HepG2 (cell line): Measurements from ENCODE around the gene HS6ST1. TPM values are rescaled to one million over a fixed set of nuclear protein-coding genes. Genes with fewer than 3 reads are reported as not detected.

ENCODE experiments used
- ARNT2 ChIP-seq: sonication (generic); formaldehyde crosslinking; IDR thresholded peaks from 2 replicates; pipeline ENCODE4 v1.8.0; 2022; ENCODE audit warnings: mild to moderate bottlenecking, low read depth, missing genetic modification reagents, moderate library complexity
- CCDC6 ChIP-seq: sonication (generic); formaldehyde crosslinking; IDR thresholded peaks from 2 replicates; pipeline ENCODE4 v1.8.1; 2022; ENCODE audit warnings: mild to moderate bottlenecking, missing genetic modification reagents, moderate library complexity
- CHD2 ChIP-seq: IDR thresholded peaks from 2 replicates; pipeline ENCODE4 v1.6.1; 2011; ENCODE audit warnings: low read depth, low read length, improper control_type of control experiment
- HMGA1 ChIP-seq: sonication (generic); formaldehyde crosslinking; conservative IDR thresholded peaks from 2 replicates; pipeline ENCODE4 v1.4.0; 2020; ENCODE audit warnings: missing genetic modification reagents
- HOXD1 ChIP-seq: sonication (generic); formaldehyde crosslinking; IDR thresholded peaks from 2 replicates; pipeline ENCODE4 v1.5.0; 2020; ENCODE audit warnings: missing genetic modification reagents
- KAT2B ChIP-seq: fragments of 150-350 bp; IDR thresholded peaks from 2 replicates; pipeline ENCODE4 v1.6.1; 2014; ENCODE audit warnings: low read depth, low read length, borderline replicate concordance
- KLF13 ChIP-seq: sonication (generic); formaldehyde crosslinking; IDR thresholded peaks from 2 replicates; pipeline ENCODE4 v1.4.0; 2020; ENCODE audit warnings: mild to moderate bottlenecking, missing genetic modification reagents
- NCOA1 ChIP-seq: sonication (generic); formaldehyde crosslinking; IDR thresholded peaks from 2 replicates; pipeline ENCODE4 v1.9.0; 2021; ENCODE audit warnings: missing genetic modification reagents
- RBAK ChIP-seq: sonication (generic); formaldehyde crosslinking; IDR thresholded peaks from 2 replicates; pipeline ENCODE4 v1.5.1; 2020; ENCODE audit warnings: mild to moderate bottlenecking, missing genetic modification reagents
- SMAD1 ChIP-seq: sonication (generic); formaldehyde crosslinking; IDR thresholded peaks from 2 replicates; pipeline ENCODE4 v1.4.0; 2020; ENCODE audit warnings: missing genetic modification reagents, low read depth, mild to moderate bottlenecking, borderline replicate concordance
- SMAD9 ChIP-seq: sonication (generic); formaldehyde crosslinking; IDR thresholded peaks from 2 replicates; pipeline ENCODE4 v1.5.1; 2020; ENCODE audit warnings: mild to moderate bottlenecking, missing genetic modification reagents
- SRSF9 ChIP-seq: fragments of 200-400 bp; formaldehyde crosslinking; IDR thresholded peaks from 2 replicates; pipeline ENCODE4 v1.6.1; 2018; ENCODE audit warnings: borderline replicate concordance, mild to moderate bottlenecking, low read depth, low read length; ENCODE audit not compliant: insufficient read depth, poor library complexity, severe bottlenecking
- WIZ ChIP-seq: sonication (generic); formaldehyde crosslinking; IDR thresholded peaks from 2 replicates; pipeline ENCODE4 v1.5.1; 2020; ENCODE audit warnings: mild to moderate bottlenecking, missing genetic modification reagents
- ZBTB3 ChIP-seq: sonication (generic); formaldehyde crosslinking; IDR thresholded peaks from 2 replicates; pipeline ENCODE4 v1.4.0; 2020; ENCODE audit warnings: low read depth, mild to moderate bottlenecking, moderate library complexity, missing genetic modification reagents, borderline replicate concordance
- ZNF30 ChIP-seq: sonication (generic); formaldehyde crosslinking; IDR thresholded peaks from 2 replicates; pipeline ENCODE4 v1.5.0; 2020; ENCODE audit warnings: mild to moderate bottlenecking, missing genetic modification reagents
- ZNF350 ChIP-seq: sonication (generic); formaldehyde crosslinking; IDR thresholded peaks from 2 replicates; pipeline ENCODE4 v1.4.0; 2020; ENCODE audit warnings: mild to moderate bottlenecking, low read depth, missing genetic modification reagents, borderline replicate concordance
- ZNF543 ChIP-seq: sonication (generic); formaldehyde crosslinking; IDR thresholded peaks from 2 replicates; pipeline ENCODE4 v1.4.0; 2020; ENCODE audit warnings: mild to moderate bottlenecking, missing genetic modification reagents
- ZNF550 ChIP-seq: sonication (generic); formaldehyde crosslinking; IDR thresholded peaks from 2 replicates; pipeline ENCODE4 v1.4.0; 2020; ENCODE audit warnings: mild to moderate bottlenecking, missing genetic modification reagents, borderline replicate concordance
- ZNF629 ChIP-seq: sonication (generic); formaldehyde crosslinking; conservative IDR thresholded peaks from 2 replicates; pipeline ENCODE4 v1.5.0; 2020; ENCODE audit warnings: missing genetic modification reagents
- ZNF709 ChIP-seq: sonication (generic); formaldehyde crosslinking; IDR thresholded peaks from 2 replicates; pipeline ENCODE4 v1.5.0; 2020; ENCODE audit warnings: mild to moderate bottlenecking, missing genetic modification reagents
- ZNF790 ChIP-seq: sonication (generic); formaldehyde crosslinking; IDR thresholded peaks from 2 replicates; pipeline ENCODE4 v1.8.0; 2022; ENCODE audit warnings: missing genetic modification reagents, mild to moderate bottlenecking, borderline replicate concordance
- ZNF792 ChIP-seq: IDR thresholded peaks from 2 replicates; pipeline ENCODE4 v1.6.1; 2016
- polyA plus RNA-seq, 8 experiments: library from polyadenylated mRNA; depleted of rRNA in 3 of 8; stranded (reverse) in 7 of 8; unstranded in 1 of 8; fragments of >200 nt; fragmentation: Illumina TruSeq in 4 of 8; extraction: Trizol in 4 of 8; gene quantifications; 2 replicates each; pipeline versions ENCODE4 v1.2.1 to v1.2.3, GENCODE V29; 2011 to 2016; ENCODE audit warnings: low read depth in 4 of 8, missing spikeins in 1 of 8, mixed read lengths in 1 of 8; ENCODE audit not compliant: insufficient read depth in 1 of 8
- total RNA-seq, 5 experiments: library from RNA; depleted of rRNA; stranded (reverse); fragments of >200 nt; fragmentation: Illumina TruSeq; extraction: Trizol; gene quantifications; 2 replicates each; pipeline ENCODE4 v1.2.3, GENCODE V29; 2016; ENCODE audit warnings: low read depth in 1 of 5
- TF ChIP-seq, protein P1 (sequence below): sonication (generic); formaldehyde crosslinking; IDR thresholded peaks from 2 replicates; pipeline ENCODE4 v1.4.0; 2020; ENCODE audit warnings: missing genetic modification reagents
- TF ChIP-seq, protein P2 (sequence below): IDR thresholded peaks from 2 replicates; pipeline ENCODE4 v1.6.1; 2016; ENCODE audit warnings: missing biosample characterization, missing genetic modification reagents, low read depth
- TF ChIP-seq, protein P3 (sequence below): sonication (generic); formaldehyde crosslinking; IDR thresholded peaks from 2 replicates; pipeline ENCODE4 v1.5.0; 2020; ENCODE audit warnings: mild to moderate bottlenecking, missing genetic modification reagents
- TF ChIP-seq, protein P4 (sequence below): IDR thresholded peaks from 2 replicates; pipeline ENCODE4 v1.6.1; 2016; ENCODE audit warnings: low read depth, borderline replicate concordance

Gene HS6ST1
- total and polyA plus RNA-seq, 2 of the 13 experiments (the other 11 are each of a cell fraction or from before 2014, with no cell fraction given) = 34.5 to 84.6 TPM

DNA sequence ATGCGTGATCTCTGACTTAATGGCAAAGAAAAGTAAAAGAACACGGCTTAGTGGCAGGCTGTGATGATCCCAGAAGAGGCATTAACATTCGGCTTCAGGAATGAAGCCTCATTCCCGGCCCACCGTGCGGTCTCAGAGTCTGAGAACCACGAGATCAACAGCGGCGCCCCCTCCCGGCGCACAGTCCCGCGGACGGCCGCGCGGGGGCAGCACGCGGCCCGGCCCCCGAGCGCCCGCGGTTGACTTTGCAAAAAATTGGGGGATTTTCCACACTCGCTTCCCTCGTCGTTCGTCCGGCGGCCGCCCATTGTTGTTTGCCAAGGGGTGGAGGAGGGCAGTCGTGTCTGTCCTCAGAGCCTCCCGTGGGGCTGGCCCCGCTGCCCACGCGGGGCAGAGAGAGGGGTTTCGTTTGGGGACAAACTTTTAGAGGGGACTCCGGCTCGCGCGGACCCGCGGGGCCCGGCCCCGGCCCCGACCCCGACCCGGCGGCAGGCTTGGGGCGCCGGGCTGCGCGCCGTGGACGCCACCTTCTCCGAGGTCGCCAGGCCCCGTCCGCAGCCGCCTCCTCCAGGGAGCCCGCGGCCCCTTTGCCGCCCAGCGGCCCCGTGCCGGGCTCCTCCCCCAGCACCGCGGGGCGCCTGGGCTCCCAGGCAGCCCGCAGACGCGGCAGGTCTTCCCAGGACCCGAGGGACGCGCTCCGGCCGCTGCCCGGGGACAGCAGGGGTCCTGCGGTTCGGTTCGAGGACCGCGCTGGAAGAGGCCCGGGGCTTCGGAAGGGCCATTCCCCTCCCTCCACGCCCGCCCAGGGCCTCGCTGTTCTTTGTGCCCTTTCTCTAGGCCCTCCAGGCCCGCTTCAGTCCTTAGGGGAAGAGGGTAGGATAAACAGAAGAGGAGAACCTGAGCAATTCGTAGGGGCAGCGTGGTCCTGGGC lies 3.4 kb upstream of the HS6ST1 start (continued):
- no peak for TF ChIP-seq ZNF543 (CRISPR knock-in tag)
- no peak for TF ChIP-seq HOXD1 (CRISPR knock-in tag)
- 0 out of 2 replicates have a peak, but pooled peaks have one; percentile 26 for TF ChIP-seq WIZ (CRISPR knock-in tag)
- TF ChIP-seq, protein P1, sequence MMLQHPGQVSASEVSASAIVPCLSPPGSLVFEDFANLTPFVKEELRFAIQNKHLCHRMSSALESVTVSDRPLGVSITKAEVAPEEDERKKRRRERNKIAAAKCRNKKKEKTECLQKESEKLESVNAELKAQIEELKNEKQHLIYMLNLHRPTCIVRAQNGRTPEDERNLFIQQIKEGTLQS (CRISPR knock-in tag) = peak; percentile 8; the same call in 1 of the 2 replicates
- 0 out of 2 replicates have a peak, but pooled peaks have one; percentile 22 for TF ChIP-seq SMAD1 (CRISPR knock-in tag)
- no peak for TF ChIP-seq ZNF790 (CRISPR knock-in tag)
- TF ChIP-seq KLF13 (CRISPR knock-in tag) = no peak
- TF ChIP-seq, protein P2, sequence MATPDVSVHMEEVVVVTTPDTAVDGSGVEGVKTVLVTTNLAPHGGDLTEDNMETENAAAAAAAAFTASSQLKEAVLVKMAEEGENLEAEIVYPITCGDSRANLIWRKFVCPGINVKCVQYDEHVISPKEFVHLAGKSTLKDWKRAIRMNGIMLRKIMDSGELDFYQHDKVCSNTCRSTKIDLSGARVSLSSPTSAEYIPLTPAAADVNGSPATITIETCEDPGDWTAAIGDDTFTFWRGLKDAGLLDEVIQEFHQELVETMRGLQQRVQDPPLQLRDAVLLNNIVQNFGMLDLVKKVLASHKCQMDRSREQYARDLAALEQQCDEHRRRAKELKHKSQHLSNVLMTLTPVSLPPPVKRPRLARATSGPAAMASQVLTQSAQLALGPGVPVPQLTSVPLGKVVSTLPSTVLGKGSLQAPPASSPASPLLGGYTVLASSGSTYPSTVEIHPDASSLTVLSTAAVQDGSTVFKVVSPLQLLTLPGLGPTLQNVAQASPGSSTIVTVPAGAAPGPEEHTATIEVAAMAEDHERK (CRISPR knock-in tag) = peak; percentile 36; the same call in 1 of the 2 replicates
- TF ChIP-seq ZNF30 (CRISPR knock-in tag) = no peak
- no peak for TF ChIP-seq SRSF9
- no peak for TF ChIP-seq NCOA1 (CRISPR knock-in tag)
- TF ChIP-seq ZNF629 (CRISPR knock-in tag) = no peak; the same call in 1 of the 2 replicates
- no peak for TF ChIP-seq SMAD9 (CRISPR knock-in tag)
- no peak for TF ChIP-seq ZNF709 (CRISPR knock-in tag)
- no peak for TF ChIP-seq ZNF550 (CRISPR knock-in tag)
- TF ChIP-seq ZNF350 (CRISPR knock-in tag) = no peak
- TF ChIP-seq ZNF792 (CRISPR knock-in tag) = no peak; the same call in 1 of the 2 replicates
- TF ChIP-seq CHD2 = 0 out of 2 replicates have a peak, but pooled peaks have one; percentile 29
- TF ChIP-seq, protein P3, sequence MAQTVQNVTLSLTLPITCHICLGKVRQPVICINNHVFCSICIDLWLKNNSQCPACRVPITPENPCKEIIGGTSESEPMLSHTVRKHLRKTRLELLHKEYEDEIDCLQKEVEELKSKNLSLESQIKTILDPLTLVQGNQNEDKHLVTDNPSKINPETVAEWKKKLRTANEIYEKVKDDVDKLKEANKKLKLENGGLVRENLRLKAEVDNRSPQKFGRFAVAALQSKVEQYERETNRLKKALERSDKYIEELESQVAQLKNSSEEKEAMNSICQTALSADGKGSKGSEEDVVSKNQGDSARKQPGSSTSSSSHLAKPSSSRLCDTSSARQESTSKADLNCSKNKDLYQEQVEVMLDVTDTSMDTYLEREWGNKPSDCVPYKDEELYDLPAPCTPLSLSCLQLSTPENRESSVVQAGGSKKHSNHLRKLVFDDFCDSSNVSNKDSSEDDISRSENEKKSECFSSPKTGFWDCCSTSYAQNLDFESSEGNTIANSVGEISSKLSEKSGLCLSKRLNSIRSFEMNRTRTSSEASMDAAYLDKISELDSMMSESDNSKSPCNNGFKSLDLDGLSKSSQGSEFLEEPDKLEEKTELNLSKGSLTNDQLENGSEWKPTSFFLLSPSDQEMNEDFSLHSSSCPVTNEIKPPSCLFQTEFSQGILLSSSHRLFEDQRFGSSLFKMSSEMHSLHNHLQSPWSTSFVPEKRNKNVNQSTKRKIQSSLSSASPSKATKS (CRISPR knock-in tag) = no peak
- TF ChIP-seq HMGA1 = no peak
- TF ChIP-seq ARNT2 (CRISPR knock-in tag) = peak; percentile 75
- TF ChIP-seq RBAK (CRISPR knock-in tag) = no peak
- TF ChIP-seq ZBTB3 (CRISPR knock-in tag) = no peak
- TF ChIP-seq CCDC6 = peak; percentile 91
- TF ChIP-seq KAT2B = no peak
- TF ChIP-seq, protein P4, sequence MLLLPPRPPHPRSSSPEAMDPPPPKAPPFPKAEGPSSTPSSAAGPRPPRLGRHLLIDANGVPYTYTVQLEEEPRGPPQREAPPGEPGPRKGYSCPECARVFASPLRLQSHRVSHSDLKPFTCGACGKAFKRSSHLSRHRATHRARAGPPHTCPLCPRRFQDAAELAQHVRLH (CRISPR knock-in tag) = no peak
